ENCODE results near the gene IFIH1.

Gene IFIH1

GRCh38 chr2:162256591-162256991 lies 61.9 kb downstream of the IFIH1 start:
- DNase-seq = no peak

GRCh38 chr2:162254236-162254871 lies 64.1 kb downstream of the IFIH1 start:
- no peak for DNase-seq

GRCh38 chr2:162253435-162253834 lies 65.0 kb downstream of the IFIH1 start:
- DNase-seq = no peak

- DNase-seq = no peak
Measured at GRCh38 chr2:162252153-162252552, 66.3 kb downstream of the IFIH1 start.

- no peak for DNase-seq
Measured at GRCh38 chr2:162245781-162246180, 72.7 kb downstream of the IFIH1 start.

- no peak for DNase-seq
Measured at GRCh38 chr2:162245061-162245460, 73.4 kb downstream of the IFIH1 start.

GRCh38 chr2:162244541-162245031 lies 73.9 kb downstream of the IFIH1 start:
- DNase-seq = no peak

- DNase-seq = no peak
Measured at GRCh38 chr2:162243715-162244114, 74.8 kb downstream of the IFIH1 start.

GRCh38 chr2:162243294-162243693 lies 75.2 kb downstream of the IFIH1 start, which contains the start of gene FAP:
Gene FAP, minus strand, starts transcription at chr2:162243445. Its CDS starts 118 bp downstream, at chr2:162243327.
- no peak for DNase-seq

GRCh38 chr2:162242586-162243280 lies 75.8 kb downstream of the IFIH1 start:
- DNase-seq = no peak

GRCh38 chr2:162241571-162241970 lies 76.9 kb downstream of the IFIH1 start:
- DNase-seq = no peak

GRCh38 chr2:162234620-162235462 lies 83.6 kb downstream of the IFIH1 start:
- no peak for DNase-seq

- no peak for DNase-seq
Measured at GRCh38 chr2:162233197-162233596, 85.3 kb downstream of the IFIH1 start.

GRCh38 chr2:162232671-162233070 lies 85.8 kb downstream of the IFIH1 start:
- no peak for DNase-seq

- DNase-seq = no peak
Measured at GRCh38 chr2:162232027-162232426, 86.5 kb downstream of the IFIH1 start.

GRCh38 chr2:162230761-162231160 lies 87.7 kb downstream of the IFIH1 start:
- DNase-seq = no peak

GRCh38 chr2:162226836-162227235 lies 91.6 kb downstream of the IFIH1 start:
- no peak for DNase-seq

- no peak for DNase-seq
Measured at GRCh38 chr2:162221064-162221463, 97.4 kb downstream of the IFIH1 start.

GRCh38 chr2:162220368-162220767 lies 98.1 kb downstream of the IFIH1 start:
- DNase-seq = no peak

GRCh38 chr2:162219426-162219825 lies 99.1 kb downstream of the IFIH1 start:
- no peak for DNase-seq

- DNase-seq = no peak
Measured at GRCh38 chr2:162217598-162217997, 100.9 kb downstream of the IFIH1 start.
